ENCODE results near the gene CTXN1.

The CTXN1 gene

DNA sequence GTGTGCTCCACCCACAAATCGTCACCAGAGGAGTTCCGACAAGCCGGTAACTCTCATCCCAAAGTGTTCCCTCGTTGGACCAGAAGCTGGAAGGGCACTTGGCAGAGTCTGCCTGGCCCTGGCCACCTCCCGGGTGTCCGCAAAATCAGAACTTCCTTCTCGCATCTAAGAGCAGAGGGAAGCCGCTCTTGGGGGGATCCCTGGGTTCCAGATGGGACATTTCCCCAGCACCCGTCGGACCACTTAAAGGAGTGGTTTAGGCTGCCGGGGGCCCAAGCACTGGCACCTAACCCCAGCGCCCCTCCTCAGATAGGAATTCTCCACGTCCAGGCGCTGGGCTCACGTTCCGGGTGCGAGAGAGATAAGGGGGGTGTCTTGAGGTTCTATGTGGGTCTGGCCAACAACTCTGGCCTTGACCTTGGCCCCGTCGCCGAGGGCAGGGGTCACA lies 23.1 kb downstream of the CTXN1 start:
- no peak for DNase-seq (ENCODE audit: low read depth in 2 of 2)
- H3K4me3 ChIP-seq (replicated peaks in 1 of 2; ENCODE audit: low read depth in 2 of 2, low read length in 2 of 2) = peak overlapping the region; percentile 63 to 69
- TF ChIP-seq, protein P1, sequence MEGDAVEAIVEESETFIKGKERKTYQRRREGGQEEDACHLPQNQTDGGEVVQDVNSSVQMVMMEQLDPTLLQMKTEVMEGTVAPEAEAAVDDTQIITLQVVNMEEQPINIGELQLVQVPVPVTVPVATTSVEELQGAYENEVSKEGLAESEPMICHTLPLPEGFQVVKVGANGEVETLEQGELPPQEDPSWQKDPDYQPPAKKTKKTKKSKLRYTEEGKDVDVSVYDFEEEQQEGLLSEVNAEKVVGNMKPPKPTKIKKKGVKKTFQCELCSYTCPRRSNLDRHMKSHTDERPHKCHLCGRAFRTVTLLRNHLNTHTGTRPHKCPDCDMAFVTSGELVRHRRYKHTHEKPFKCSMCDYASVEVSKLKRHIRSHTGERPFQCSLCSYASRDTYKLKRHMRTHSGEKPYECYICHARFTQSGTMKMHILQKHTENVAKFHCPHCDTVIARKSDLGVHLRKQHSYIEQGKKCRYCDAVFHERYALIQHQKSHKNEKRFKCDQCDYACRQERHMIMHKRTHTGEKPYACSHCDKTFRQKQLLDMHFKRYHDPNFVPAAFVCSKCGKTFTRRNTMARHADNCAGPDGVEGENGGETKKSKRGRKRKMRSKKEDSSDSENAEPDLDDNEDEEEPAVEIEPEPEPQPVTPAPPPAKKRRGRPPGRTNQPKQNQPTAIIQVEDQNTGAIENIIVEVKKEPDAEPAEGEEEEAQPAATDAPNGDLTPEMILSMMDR (IDR thresholded peaks at IDR 0.05; ENCODE audit: low read depth, low read length) = no peak

DNA sequence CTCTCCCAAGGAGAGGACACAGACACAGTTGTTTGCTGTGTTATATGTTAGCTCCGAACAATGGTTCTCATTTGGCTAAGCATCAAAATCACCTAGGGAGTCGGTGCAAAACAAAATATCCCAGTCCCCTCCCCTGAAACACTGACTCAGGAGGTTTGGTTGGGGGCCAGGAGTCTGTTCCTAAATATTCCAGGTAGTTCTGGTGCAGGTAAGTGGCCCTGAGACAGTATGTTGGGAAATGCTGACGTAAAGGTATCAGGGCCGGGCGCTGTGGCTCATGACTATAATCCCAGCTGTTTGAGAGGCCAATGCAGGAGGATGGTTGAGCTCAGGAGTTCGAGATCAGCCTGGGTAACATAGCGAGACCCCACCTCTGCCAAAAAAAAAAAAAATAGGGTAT lies 24.6 kb downstream of the CTXN1 start:
- DNase-seq (ENCODE audit: low read depth in 2 of 2) = no peak
- TF ChIP-seq, protein P1 (IDR thresholded peaks at IDR 0.05; ENCODE audit: low read depth, low read length) = no peak
- no peak overlapping the region for H3K4me3 ChIP-seq (replicated peaks in 1 of 2; ENCODE audit: low read depth in 2 of 2, low read length in 2 of 2)

DNA sequence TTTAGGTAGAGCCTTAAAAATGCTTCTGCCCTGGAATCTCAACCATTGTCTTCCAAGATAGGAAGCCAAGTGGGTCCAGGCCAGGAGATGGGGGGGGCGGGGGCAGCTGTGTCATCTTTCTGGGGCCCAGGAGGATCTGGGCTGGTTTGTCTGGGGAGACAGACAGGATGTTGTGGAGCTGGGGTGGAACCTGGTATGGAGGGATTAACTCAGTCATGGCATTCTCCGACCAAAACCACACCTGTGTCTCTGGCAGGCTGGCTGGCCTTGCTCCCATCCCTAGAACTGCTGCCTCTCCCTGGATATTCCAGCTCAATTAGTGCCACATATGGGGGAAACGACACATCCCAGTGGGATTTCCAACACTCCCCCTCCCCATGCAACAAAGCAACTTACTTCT lies 25.0 kb downstream of the CTXN1 start:
- TF ChIP-seq, protein P1 (IDR thresholded peaks at IDR 0.05; ENCODE audit: low read depth, low read length) = no peak

DNA sequence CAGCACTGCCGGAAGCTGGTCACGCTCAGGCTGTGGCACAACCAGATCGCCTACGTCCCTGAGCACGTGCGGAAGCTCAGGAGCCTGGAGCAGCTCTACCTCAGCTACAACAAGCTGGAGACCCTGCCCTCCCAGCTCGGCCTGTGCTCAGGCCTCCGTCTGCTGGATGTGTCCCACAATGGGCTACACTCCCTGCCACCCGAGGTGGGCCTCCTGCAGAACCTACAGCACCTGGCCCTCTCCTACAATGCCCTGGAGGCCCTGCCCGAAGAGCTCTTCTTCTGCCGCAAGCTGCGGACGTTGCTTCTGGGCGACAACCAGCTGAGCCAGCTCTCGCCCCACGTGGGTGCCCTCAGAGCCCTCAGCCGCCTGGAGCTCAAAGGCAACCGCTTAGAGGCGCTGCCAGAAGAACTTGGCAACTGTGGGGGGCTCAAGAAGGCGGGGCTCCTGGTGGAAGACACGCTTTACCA lies 25.5 kb downstream of the CTXN1 start:
- DNase-seq (ENCODE audit: low read depth in 2 of 2) = no peak
- no peak overlapping the region for H3K4me3 ChIP-seq (replicated peaks in 1 of 2; ENCODE audit: low read depth in 2 of 2, low read length in 2 of 2)
- TF ChIP-seq, protein P1 (IDR thresholded peaks at IDR 0.05; ENCODE audit: low read depth, low read length) = no peak

More for the DNA sequence above, 25.0 kb downstream of the CTXN1 start:
- no peak overlapping the region for H3K4me3 ChIP-seq (replicated peaks in 1 of 2; ENCODE audit: low read depth in 2 of 2, low read length in 2 of 2)
- DNase-seq (ENCODE audit: low read depth in 2 of 2) = no peak

DNA sequence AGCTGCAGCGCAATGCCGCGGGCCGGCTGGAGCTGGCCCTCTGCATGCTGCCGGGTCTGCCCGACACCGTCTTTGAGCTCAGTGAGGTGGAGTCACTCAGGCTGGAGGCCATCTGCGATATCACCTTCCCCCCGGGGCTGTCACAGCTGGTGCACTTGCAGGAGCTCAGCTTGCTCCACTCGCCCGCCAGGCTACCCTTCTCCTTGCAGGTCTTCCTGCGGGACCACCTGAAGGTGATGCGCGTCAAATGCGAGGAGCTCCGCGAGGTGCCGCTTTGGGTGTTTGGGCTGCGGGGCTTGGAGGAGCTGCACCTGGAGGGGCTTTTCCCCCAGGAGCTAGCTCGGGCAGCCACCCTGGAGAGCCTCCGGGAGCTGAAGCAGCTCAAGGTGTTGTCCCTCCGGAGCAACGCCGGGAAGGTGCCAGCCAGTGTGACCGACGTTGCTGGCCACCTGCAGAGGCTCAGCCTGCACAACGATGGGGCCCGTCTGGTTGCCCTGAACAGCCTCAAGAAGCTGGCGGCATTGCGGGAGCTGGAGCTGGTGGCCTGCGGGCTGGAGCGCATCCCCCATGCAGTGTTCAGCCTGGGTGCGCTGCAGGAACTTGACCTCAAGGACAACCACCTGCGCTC lies 26.1 kb downstream of the CTXN1 start:
- TF ChIP-seq, protein P1 (IDR thresholded peaks at IDR 0.05; ENCODE audit: low read depth, low read length) = no peak
- no peak for DNase-seq (ENCODE audit: low read depth in 2 of 2)
- no peak overlapping the region for H3K4me3 ChIP-seq (replicated peaks in 1 of 2; ENCODE audit: low read depth in 2 of 2, low read length in 2 of 2)

DNA sequence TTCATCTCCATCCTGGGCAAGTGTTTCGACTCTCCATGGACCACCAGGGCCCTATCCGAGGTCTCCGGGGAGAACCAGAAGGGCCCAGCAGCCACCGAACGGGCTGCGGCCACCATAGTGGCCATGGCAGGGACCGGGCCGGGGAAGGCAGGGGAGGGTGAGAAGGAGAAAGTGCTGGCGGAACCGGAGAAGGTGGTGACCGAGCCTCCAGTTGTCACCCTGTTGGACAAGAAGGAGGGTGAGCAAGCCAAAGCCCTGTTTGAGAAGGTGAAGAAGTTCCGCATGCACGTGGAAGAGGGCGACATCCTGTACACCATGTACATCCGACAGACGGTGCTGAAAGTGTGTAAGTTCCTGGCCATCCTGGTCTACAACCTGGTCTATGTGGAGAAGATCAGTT lies 27.0 kb downstream of the CTXN1 start:
- H3K4me3 ChIP-seq (replicated peaks in 1 of 2; ENCODE audit: low read depth in 2 of 2, low read length in 2 of 2) = no peak overlapping the region
- TF ChIP-seq, protein P1 (IDR thresholded peaks at IDR 0.05; ENCODE audit: low read depth, low read length) = no peak
- DNase-seq (ENCODE audit: low read depth in 2 of 2) = no peak

DNA sequence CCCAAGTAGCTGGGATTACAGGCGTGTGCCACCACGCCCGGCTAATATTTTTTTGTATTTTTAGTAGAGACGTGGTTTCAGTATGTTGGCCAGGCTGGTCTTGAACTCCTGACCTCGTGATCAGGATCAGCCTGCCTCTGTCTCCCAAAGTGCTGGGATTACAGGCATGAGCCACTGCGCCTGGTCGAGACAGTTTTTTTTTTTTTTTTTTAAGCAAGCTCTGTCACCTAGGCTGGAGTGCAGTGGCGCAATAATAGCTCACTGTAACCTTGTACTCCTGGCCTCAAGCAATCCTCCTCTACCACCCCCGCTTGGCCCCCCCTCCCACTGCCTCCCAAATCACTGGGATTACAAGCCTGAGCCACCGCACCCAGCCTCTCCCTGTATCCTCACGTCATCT lies 28.6 kb downstream of the CTXN1 start:
- H3K4me3 ChIP-seq (replicated peaks in 1 of 2; ENCODE audit: low read depth in 2 of 2, low read length in 2 of 2) = no peak overlapping the region
- no peak for DNase-seq (ENCODE audit: low read depth in 2 of 2)
- TF ChIP-seq, protein P1 (IDR thresholded peaks at IDR 0.05; ENCODE audit: low read depth, low read length) = no peak

All from cardiac fibroblast (primary cell).